Activated naive CD8-positive, alpha-beta T cell (primary cell): ENCODE data around the gene DPCD.
"Not testable (repeated sequence)": the region's sequence is repeated elsewhere in the genome, so short reads cannot be mapped to it uniquely, and the experiment has no call there.

Source experiments
- H3K27ac Mint-ChIP-seq: one replicate; pipeline ENCODE4 v1.8.0; 2021; ENCODE audit warnings: mixed read lengths
- H3K27me3 Mint-ChIP-seq: one replicate; pipeline ENCODE4 v1.8.0; 2021; ENCODE audit warnings: mixed read lengths
- H3K36me3 Mint-ChIP-seq: one replicate; pipeline ENCODE4 v1.8.0; 2021; ENCODE audit warnings: mixed read lengths
- H3K4me1 Mint-ChIP-seq: one replicate; pipeline ENCODE4 v1.8.0; 2021; ENCODE audit warnings: low read depth, mixed read lengths
- H3K4me3 Mint-ChIP-seq: one replicate; pipeline ENCODE4 v1.8.0; 2021; ENCODE audit warnings: mild to moderate bottlenecking, mixed read lengths
- H3K9me3 Mint-ChIP-seq: one replicate; pipeline ENCODE4 v1.8.0; 2021; ENCODE audit warnings: low read depth, mixed read lengths

The DPCD gene

DNA sequence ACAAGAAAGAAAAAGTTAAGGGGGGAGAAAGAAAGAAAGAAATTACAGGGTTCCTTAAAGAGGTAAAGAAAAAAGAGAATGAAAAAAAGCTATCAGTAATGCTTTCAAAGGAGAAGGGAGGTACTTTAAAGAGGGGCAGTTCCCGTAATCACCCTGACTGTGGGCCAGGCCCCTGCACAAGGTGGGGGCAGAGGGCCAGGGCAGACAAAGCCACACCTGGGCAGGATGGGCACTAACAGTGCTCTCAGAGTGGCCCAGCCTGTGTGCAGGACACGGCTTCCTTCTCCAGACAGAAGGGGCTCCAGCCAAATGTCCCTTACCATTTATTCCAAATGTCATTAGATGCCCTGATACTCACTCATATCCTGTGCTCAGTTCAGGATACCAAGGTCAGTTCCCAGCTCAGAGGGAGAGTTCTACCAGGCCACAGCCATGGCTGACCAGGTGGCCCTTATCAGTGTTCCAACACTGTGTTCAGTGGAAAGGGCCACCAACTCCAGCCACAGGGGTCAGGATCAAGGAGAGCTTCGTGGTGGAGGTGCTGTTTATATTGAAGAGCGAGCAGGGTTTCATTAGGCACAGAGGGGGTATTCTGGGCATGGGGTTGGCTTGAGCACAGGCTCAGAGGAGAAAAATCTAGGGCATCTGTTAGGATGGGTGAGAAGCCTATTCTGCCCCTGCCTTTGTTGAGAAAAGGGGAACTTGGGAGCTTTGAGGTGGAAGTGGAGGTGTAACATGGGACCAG is 29.9 kb downstream of the DPCD start:
- Mint-ChIP-seq H3K27me3 (no peaks in the 10 kb centered on the region), H3K27ac (peak overlapping the region; percentile 81), H3K4me3 (no peak overlapping the region), H3K4me1 (no peaks in the 10 kb centered on the region), H3K9me3 (no peaks in the 10 kb centered on the region), H3K36me3 (no peaks in the 10 kb centered on the region)

DNA sequence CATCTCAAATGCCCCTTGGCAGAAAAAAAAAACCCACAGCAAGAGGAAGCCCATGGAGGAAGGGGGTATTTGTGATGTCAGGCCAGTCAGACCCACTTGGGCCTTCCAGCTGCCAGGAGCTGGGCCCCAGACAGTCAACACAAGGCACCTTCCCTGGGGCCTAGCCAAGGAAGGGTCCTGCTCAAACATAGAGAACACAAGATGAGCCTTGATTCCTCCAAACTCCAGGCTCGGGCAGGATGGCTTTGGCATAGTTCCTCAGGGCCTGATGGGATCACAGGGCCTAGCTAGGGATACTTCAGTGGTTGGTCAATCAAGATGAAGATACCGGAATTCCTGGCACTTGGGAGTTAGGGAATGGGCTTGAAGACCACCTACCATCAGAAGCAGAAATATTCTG is 30.8 kb downstream of the DPCD start:
- Mint-ChIP-seq H3K9me3 (no peaks in the 10 kb centered on the region), H3K4me1 (no peaks in the 10 kb centered on the region), H3K27me3 (no peaks in the 10 kb centered on the region), H3K4me3 (no peak overlapping the region), H3K36me3 (peaks cover 5% of the 10 kb centered on the region), H3K27ac (no peak overlapping the region)

DNA sequence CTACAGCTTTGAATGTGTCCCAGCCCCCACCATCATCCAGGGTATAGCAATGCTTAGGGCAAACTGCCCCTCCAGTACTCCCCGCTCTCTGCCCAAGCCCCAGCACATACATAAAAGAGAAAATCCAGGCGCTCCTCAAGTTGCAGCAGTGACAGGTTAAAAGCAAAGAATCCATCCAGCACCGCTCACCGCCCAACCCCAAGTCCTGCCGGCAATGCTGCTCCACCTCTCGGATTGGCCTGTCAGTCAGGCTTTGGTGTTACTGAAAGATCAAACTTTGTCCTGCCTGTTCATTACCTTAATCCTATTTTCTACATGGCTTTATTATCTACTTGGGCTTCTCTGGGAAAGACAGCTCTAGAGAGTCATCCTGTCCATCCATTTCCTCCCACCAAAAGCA is 31.9 kb downstream of the DPCD start:
- no peaks in the 10 kb centered on the region for H3K9me3 Mint-ChIP-seq

DNA sequence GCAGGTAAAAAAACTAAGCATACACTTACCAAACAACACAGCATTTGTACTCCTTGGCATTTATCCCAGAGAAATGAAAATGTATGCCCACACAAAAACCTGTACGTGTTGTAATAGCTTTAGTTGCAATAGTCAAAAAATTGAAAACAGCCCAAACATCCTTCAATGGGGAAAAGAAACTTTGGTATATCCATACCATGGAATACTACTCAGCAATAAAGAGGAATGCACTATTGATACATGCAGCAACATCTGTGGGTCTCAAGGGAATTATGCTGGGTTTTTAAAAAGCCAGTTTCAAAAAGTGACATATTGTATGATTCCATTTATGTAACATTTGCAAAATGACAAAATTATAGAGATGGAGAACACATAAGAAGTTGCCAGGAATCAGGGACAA is 35.4 kb downstream of the DPCD start:
- no peak overlapping the region for H3K4me3 Mint-ChIP-seq
- peaks cover 1% of the 10 kb centered on the region for H3K4me1 Mint-ChIP-seq
- no peaks in the 10 kb centered on the region for H3K9me3 Mint-ChIP-seq
- H3K27ac Mint-ChIP-seq = no peak overlapping the region
- peaks cover 5% of the 10 kb centered on the region for H3K36me3 Mint-ChIP-seq
- H3K27me3 Mint-ChIP-seq = no peaks in the 10 kb centered on the region

More for the DNA sequence above, 31.9 kb downstream of the DPCD start:
- H3K36me3 Mint-ChIP-seq = peaks cover 5% of the 10 kb centered on the region
- H3K27ac Mint-ChIP-seq = peak overlapping the region; percentile 50
- no peak overlapping the region for H3K4me3 Mint-ChIP-seq
- H3K27me3 Mint-ChIP-seq = no peaks in the 10 kb centered on the region
- no peaks in the 10 kb centered on the region for H3K4me1 Mint-ChIP-seq

DNA sequence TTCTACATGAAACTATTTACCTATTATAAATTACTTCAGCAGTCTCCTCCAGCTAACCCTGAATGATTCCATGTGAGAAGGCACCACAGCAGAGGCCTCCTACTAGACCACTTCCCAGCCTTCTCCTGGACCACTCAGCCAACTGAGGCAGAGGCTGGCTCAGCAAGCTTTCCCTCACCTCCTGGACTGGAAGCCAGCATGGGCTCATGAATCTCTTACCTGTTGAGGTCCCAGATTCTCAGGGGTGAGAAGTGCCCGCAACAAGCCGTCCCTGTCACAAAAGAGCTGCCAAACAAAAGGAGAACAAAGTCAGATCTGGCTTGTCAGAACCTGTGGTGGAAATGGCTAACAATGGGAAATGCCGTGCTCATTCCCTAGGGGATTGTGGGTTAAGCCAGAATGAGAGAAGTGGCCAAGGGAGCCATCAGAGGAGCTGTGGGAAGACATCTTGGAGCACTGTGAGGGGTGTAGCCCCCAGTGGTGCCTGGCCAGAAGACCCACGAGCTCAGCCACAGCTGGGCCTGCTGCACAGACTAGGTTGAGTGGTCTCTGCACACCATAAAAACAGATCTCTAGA is 36.5 kb downstream of the DPCD start:
- Mint-ChIP-seq H3K4me1 (peaks cover 2% of the 10 kb centered on the region), H3K9me3 (no peaks in the 10 kb centered on the region), H3K36me3 (peaks cover 5% of the 10 kb centered on the region), H3K4me3 (no peak overlapping the region), H3K27me3 (no peaks in the 10 kb centered on the region), H3K27ac (no peak overlapping the region)

DNA sequence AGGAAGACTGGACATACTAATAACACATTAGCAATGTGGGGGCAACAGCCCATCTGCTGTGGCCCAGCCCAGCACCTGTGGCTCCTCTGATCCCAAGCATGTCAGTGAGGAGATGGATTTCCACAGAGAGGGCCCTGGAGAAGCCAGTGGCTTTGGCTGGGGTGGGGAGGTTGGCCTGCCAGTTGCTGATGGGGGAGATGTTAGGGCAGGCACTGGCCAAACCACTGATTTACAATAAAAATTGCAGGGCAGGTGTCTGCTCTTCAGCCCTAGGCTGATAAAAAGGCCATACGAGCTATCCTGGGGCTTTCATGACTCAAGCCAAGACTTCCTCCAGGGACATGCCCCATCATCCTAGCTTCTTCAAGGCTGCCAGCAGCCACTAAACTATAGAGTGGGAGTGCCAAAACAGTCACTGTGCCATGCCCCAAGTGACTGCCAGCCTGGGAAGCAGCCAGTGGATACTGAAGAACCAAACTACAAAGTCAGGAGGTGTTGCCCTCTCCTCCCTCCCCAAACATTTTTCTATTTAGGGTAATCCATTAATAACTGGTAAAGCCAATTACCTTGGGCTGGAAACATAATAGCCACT is 37.8 kb downstream of the DPCD start:
- Mint-ChIP-seq H3K36me3 (peaks cover 5% of the 10 kb centered on the region), H3K9me3 (no peaks in the 10 kb centered on the region), H3K27ac (no peak overlapping the region), H3K4me1 (peaks cover 5% of the 10 kb centered on the region), H3K4me3 (no peak overlapping the region), H3K27me3 (no peaks in the 10 kb centered on the region)

DNA sequence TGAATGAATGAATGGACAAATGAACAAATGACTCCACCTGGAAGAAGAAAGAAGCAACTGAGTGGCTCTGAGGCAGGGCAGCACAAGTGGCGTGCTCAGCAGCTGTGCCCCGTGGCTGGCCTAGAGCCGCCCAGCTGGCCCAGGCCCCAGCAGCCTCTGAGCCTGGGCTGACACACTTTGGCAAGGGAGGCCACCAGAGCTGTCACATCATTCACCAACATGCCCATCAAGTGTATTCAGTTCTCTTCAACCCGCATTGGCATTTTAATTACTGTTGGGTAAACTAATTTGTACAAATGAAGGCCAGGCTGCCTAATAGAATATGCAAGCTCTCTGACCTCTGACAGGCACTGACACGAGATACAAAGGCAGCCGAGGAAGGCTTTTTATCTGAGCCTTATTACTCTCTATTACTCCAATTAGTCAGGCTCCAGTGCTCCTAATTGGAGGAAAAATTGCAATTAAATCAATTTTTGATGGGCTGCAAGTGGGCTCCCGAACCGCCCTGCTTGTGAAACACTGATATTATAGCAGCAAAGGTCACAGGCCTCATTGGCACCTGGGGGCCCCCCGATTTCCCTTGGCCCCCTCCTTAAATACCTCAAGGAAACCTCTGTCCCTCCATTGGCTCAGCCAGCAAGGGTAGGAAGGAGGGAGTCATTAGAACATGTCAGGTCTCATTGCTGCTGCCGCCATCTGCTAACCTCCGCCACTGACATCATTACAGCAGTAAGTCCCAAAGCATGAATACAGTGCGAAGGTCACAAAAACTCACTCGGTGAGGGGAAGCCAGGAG is 41.9 kb downstream of the DPCD start:
- Mint-ChIP-seq H3K27me3 (no peaks in the 10 kb centered on the region), H3K27ac (peak overlapping the region; percentile 34), H3K4me1 (peaks cover 15% of the 10 kb centered on the region)

DNA sequence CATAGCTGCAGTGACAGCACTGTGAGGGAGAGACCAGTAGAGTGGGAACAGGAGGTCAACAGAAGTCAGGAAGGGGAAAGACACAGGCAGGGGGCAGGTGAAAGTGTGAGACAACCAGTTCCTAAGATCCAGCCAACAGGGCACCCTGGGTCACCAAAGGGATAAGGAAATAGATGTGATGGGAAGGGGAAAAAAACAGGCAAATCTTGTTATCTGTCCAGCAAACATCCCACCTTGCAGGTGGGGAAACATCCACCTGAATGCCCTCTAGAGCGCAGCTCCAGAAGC is 42.5 kb downstream of the DPCD start:
- Mint-ChIP-seq H3K27me3 (no peaks in the 10 kb centered on the region), H3K27ac (peak overlapping the region; percentile 34), H3K9me3 (no peaks in the 10 kb centered on the region), H3K4me3 (no peak overlapping the region), H3K4me1 (peaks cover 17% of the 10 kb centered on the region), H3K36me3 (peaks cover 3% of the 10 kb centered on the region)

More for the DNA sequence above, 41.9 kb downstream of the DPCD start:
- Mint-ChIP-seq H3K9me3 (no peaks in the 10 kb centered on the region), H3K4me3 (no peak overlapping the region), H3K36me3 (peaks cover 3% of the 10 kb centered on the region)

DNA sequence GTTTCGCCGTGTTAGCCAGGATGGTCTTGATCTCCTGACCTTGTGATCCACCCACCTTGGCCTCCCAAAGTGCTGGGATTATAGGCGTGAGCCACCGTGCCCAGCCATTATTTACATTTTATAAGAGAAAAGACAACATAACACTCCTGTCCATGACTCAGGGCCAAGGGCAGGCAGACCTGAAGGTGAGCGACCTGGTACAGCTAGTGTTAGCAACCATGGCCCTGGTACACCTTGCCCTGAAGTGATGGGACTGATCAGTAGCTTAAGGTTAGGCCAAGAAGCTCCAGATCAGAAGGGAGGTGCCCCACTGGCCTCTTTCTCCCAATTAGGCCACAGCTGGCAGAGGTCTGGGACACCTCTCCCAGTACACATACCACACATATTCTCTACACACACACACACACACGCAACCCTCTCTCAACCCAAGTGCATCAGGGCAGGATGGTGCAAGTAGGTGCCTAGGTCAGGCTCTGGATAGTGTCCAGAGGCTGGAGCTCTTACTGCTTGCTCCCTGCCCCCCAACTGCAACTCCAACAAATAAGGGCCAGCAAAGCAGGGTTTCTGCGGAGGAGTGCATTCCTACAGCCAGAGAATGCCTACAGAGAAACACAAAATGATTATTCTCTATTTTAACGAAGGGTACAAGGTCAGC is 43.8 kb downstream of the DPCD start:
- Mint-ChIP-seq H3K4me1 (peaks cover 20% of the 10 kb centered on the region), H3K4me3 (no peak overlapping the region), H3K36me3 (peaks cover 3% of the 10 kb centered on the region), H3K27ac (no peak overlapping the region), H3K27me3 (no peaks in the 10 kb centered on the region), H3K9me3 (no peaks in the 10 kb centered on the region)

DNA sequence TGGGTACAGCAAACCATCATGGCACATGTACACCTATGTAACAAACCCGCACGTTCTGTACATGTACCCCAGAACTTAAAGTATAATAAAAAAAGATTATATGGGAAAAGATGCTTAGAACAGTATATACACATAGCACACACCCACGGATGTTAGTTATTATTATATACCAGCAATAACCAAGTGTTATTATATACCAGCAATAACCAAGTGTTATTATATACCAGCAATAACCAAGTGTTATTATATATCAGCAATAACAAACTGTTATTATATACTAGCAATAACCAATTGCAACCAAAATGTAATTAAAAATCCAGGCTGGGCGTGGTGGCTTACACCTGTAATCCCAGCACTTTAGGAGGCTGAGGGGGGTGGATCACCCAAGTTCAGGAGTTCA is 45.4 kb downstream of the DPCD start:
- H3K27me3 Mint-ChIP-seq, H3K9me3 Mint-ChIP-seq, H3K36me3 Mint-ChIP-seq, H3K4me3 Mint-ChIP-seq, H3K27ac Mint-ChIP-seq: not testable (repeated sequence)
- H3K4me1 Mint-ChIP-seq = peaks cover 21% of the 10 kb centered on the region

DNA sequence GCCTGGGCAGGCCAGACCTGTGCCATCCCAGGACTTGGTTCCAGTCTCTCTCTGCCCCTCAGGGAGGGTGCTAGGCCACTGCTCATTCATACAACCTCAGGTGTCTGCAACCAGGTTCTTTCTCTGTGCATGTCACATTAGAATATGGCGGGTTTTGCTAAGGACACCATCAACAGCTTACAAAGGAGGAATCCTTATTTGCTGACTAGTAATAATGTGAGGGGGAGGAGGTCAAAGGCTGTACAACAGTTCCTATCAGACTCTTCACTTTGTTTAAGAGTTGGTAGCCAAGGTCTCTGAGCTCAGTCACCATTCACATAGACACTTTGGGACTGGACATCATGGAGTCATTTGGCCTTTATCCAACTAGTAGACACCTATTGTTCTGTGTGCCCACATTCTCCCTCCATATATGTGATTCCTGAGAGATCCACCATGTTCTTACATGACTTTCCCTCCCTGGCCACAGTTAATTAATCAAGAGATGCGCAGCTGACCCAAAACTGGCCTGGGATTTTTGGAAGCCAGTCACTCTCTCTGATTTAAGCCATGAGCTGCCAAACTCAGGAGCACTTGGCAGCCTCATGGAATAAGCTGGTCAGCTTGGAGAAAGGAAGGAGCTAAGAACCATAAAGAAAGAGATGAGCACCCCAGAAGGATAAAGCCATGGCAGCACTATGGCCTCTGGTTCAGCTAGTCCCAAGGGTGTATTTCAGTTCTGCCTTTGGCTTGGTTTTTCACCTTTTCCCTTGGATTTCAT is 51.2 kb downstream of the DPCD start:
- Mint-ChIP-seq H3K36me3 (peaks cover 24% of the 10 kb centered on the region), H3K4me1 (peaks cover 21% of the 10 kb centered on the region), H3K4me3 (no peak overlapping the region), H3K9me3 (no peaks in the 10 kb centered on the region), H3K27me3 (no peaks in the 10 kb centered on the region), H3K27ac (peak overlapping the region; percentile 51)

DNA sequence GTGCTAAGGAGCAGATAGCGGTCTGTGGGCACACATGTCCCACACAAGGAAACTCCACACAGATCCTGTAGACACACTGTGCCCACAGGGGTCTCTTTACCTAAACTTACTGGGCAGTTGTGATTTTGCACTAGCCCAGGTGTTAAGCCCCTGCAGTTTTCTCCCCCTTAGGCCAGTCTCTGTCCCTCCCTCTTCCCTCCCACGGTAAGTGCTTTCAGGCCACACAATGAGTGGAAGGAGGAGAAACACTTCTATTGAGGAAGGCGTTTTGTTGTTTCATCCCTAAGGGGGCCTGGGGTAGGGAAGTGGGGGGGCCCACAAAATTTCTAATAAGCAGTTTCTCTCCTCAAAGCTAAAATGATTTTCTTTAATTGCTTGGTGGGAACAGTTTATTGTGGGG is 55.4 kb downstream of the DPCD start:
- H3K36me3 Mint-ChIP-seq = peaks cover 16% of the 10 kb centered on the region
- no peak overlapping the region for H3K4me3 Mint-ChIP-seq
- H3K9me3 Mint-ChIP-seq = no peaks in the 10 kb centered on the region
- H3K4me1 Mint-ChIP-seq = peaks cover 8% of the 10 kb centered on the region
- H3K27me3 Mint-ChIP-seq = no peaks in the 10 kb centered on the region
- no peak overlapping the region for H3K27ac Mint-ChIP-seq

DNA sequence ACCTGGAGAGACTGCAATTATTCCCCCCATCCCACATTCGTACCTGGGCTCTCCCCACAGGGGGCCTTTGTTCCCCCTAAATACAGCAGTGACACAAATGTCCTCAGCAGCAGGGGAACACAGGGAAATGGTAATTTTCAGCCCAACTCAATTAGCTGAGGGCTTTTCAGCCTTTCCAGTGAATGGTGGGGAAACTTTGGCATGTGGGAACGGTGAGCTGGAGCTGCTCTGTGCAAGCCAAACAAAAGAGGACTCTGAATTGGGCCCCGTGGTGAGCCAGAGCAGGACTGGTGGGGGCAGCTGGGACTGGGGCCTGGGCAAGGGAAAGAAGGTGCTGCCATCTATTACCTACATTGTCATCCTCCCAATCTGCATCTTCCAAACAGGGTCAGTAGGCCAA is 55.9 kb downstream of the DPCD start:
- H3K36me3 Mint-ChIP-seq = peaks cover 19% of the 10 kb centered on the region
- no peak overlapping the region for H3K4me3 Mint-ChIP-seq
- no peak overlapping the region for H3K27ac Mint-ChIP-seq
- H3K27me3 Mint-ChIP-seq = no peaks in the 10 kb centered on the region
- H3K9me3 Mint-ChIP-seq = no peaks in the 10 kb centered on the region
- H3K4me1 Mint-ChIP-seq = peaks cover 8% of the 10 kb centered on the region

DNA sequence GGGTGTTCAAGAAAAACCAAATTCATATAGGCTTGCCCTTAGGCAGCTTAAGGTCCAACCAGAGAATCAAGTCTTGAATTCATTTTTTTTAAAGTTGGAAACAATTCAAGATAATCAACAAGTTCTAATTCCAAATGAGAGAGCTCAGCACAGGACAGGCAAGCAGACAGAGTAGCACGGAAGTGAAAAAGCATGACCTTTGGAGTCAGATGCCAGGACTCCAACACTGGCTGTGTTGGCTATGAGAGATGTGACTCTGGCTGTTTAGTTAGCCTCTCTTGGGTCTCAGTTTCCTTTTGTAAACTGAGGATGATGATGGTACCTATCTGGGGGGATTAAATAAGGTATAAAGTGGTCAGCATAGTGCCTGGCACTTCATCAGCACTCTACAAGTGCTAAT is 57.5 kb downstream of the DPCD start:
- Mint-ChIP-seq H3K4me1 (peaks cover 9% of the 10 kb centered on the region), H3K27me3 (no peaks in the 10 kb centered on the region), H3K4me3 (no peak overlapping the region), H3K27ac (no peak overlapping the region), H3K9me3 (no peaks in the 10 kb centered on the region), H3K36me3 (peaks cover 10% of the 10 kb centered on the region)
